A673 (cell line): ENCODE results near the gene FIBP. TPM values are rescaled to one million over a fixed set of nuclear protein-coding genes. Genes with fewer than 3 reads are reported as not detected.
A peak's percentile ranks its signal among the peaks of the same experiment; 100 is the strongest.

Experiments used
- BruUV-seq: library from RNA; stranded (reverse); fragments of 400-500 nt; replicated peaks from 2 replicates; lab custom pipeline; 2021; lab: Mats Ljungman, UMichigan
- CTCF ChIA-PET: fragments of 300-600 bp; sonication (Branson Sonifier 250); formaldehyde crosslinking; loops from one replicate; lab custom pipeline; 2022; ENCODE audit warnings: antibody characterized with exemption; lab: Charles Lee
- POLR2A ChIA-PET: fragments of 300-600 bp; sonication (Branson Sonifier 250); formaldehyde crosslinking; loops from one replicate; lab custom pipeline; 2022; ENCODE audit warnings: antibody characterized with exemption; ENCODE audit not compliant: low non-redundant PET; lab: Charles Lee
- DNase-seq: peaks from one replicate; pipeline ENCODE4 v3.0.0-alpha.2; 2015; ENCODE audit warnings: low spot score
- H3K27ac ChIP-seq: fragments of 200-600 bp; sonication (generic); 2 replicates; pipeline ENCODE4 v1.5.1; 2016; ENCODE audit warnings: mixed run types, low read depth, mild to moderate bottlenecking, mixed read lengths, antibody characterized with exemption, low read length; ENCODE audit not compliant: poor library complexity, severe bottlenecking
- H3K27me3 ChIP-seq: fragments of 200-600 bp; sonication (generic); replicated peaks from 2 replicates; pipeline ENCODE4 v1.6.1; 2017; ENCODE audit warnings: mixed run types, low read depth, mild to moderate bottlenecking, mixed read lengths, antibody characterized with exemption, low read length; ENCODE audit not compliant: insufficient read depth, poor library complexity
- H3K36me3 ChIP-seq: fragments of 200-600 bp; sonication (generic); 2 replicates; pipeline ENCODE4 v1.6.1; 2016; ENCODE audit warnings: mixed run types, mild to moderate bottlenecking, mixed read lengths, antibody characterized with exemption, low read length; ENCODE audit not compliant: insufficient read depth, poor library complexity, severe bottlenecking
- H3K4me1 ChIP-seq: fragments of 200-600 bp; sonication (generic); 2 replicates; pipeline ENCODE4 v1.6.1; 2017; ENCODE audit warnings: mixed run types, mild to moderate bottlenecking, mixed read lengths, antibody characterized with exemption, low read length; ENCODE audit not compliant: insufficient read depth, poor library complexity, severe bottlenecking
- H3K4me3 ChIP-seq: fragments of 200-600 bp; sonication (generic); 2 replicates; pipeline ENCODE4 v1.5.1; 2016; ENCODE audit warnings: low read depth, mixed run types, mild to moderate bottlenecking, mixed read lengths, low read length; ENCODE audit not compliant: poor library complexity, severe bottlenecking
- H3K9me3 ChIP-seq: fragments of 200-600 bp; sonication (generic); 2 replicates; pipeline ENCODE4 v1.6.1; 2016; ENCODE audit warnings: mixed run types, low read depth, mild to moderate bottlenecking, mixed read lengths, antibody characterized with exemption, low read length; ENCODE audit not compliant: poor library complexity, severe bottlenecking
- EZH2 ChIP-seq: fragments of 200-600 bp; sonication (generic); IDR thresholded peaks from 2 replicates; pipeline ENCODE4 v1.6.1; 2017; ENCODE audit warnings: borderline replicate concordance, low read depth, mild to moderate bottlenecking, mixed read lengths, antibody characterized with exemption, low read length; ENCODE audit not compliant: poor library complexity, severe bottlenecking
- intact Hi-C: fragments of 100-400 bp; cut with micrococcal nuclease; formaldehyde crosslinking; loops from one replicate; pipeline ENCODE4 v1.10.0; 2022; ENCODE audit not compliant: unreplicated experiment
- total RNA-seq: library from RNA; stranded (reverse); gene quantifications from 2 replicates; pipeline ENCODE4 v1.2.3, GENCODE V29; 2021
- TF ChIP-seq, protein P1 (sequence below): fragments of 300-800, 200-600 bp; sonication (generic); conservative IDR thresholded peaks from 2 replicates; pipeline ENCODE4 v1.5.1; 2017; ENCODE audit warnings: low read depth, mild to moderate bottlenecking, antibody characterized with exemption, low read length, moderate library complexity, mixed read lengths

FIBP gene
- total RNA-seq, 1 experiment from 2014 or later = 98.5 TPM

DNA sequence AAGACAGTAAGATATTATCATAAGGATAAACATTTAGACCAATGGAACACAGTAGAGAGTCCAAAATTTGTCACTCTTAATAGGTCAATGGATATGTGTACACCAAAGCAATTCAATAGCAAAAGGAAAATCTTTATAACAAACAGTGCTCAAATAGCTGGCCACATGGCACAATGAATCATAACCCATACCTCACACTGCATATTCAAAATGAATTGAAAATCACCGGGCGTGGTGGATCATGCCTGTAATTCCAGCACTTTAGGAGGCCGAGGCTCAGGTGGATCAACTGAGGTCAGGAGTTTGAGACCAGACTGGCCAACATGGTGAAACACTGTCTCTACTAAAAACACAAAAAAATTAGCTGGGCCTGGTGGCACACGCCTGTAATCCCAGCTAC lies 46.1 kb downstream of the FIBP start:
- TF ChIP-seq, protein P1, sequence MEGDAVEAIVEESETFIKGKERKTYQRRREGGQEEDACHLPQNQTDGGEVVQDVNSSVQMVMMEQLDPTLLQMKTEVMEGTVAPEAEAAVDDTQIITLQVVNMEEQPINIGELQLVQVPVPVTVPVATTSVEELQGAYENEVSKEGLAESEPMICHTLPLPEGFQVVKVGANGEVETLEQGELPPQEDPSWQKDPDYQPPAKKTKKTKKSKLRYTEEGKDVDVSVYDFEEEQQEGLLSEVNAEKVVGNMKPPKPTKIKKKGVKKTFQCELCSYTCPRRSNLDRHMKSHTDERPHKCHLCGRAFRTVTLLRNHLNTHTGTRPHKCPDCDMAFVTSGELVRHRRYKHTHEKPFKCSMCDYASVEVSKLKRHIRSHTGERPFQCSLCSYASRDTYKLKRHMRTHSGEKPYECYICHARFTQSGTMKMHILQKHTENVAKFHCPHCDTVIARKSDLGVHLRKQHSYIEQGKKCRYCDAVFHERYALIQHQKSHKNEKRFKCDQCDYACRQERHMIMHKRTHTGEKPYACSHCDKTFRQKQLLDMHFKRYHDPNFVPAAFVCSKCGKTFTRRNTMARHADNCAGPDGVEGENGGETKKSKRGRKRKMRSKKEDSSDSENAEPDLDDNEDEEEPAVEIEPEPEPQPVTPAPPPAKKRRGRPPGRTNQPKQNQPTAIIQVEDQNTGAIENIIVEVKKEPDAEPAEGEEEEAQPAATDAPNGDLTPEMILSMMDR = no peak
- no peak for TF ChIP-seq EZH2
- H3K9me3 ChIP-seq = no peaks in the 10 kb centered on the region
- H3K27me3 ChIP-seq = no peaks in the 10 kb centered on the region
- H3K36me3 ChIP-seq = no peaks in the 10 kb centered on the region
- no peak for DNase-seq
- BruUV-seq = no TSS peak
- intact Hi-C loops = no loop called here
- no peak overlapping the region for H3K27ac ChIP-seq
- no peaks in the 10 kb centered on the region for H3K4me1 ChIP-seq
- no peak overlapping the region for H3K4me3 ChIP-seq
- ChIA-PET POLR2A (no interaction called here), CTCF (no interaction called here)

DNA sequence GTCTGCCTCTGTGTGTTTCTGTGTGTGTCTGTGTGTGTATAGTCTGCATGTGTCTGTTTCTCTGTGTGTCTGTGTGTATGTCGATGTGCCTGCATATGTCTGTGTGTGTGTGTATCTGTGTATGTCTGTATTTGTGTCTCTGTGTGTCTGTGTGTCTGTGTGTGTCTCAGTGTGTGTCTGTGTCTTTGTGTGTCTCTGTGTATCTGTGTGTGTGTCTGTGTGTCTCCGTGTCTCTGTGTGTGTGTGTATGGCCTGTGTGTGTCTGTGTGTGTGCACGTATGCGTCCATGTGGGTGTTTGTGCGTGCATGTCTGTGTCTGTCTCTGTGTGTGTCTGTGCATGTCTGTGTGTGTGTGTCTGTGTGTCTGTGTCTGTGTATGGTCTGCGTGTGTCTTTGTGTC lies 54.1 kb downstream of the FIBP start:
- Histone ChIP-seq H3K4me3 (peak overlapping the region; percentile 54), H3K4me1 (no peaks in the 10 kb centered on the region), H3K9me3 (no peaks in the 10 kb centered on the region), H3K36me3 (no peaks in the 10 kb centered on the region), H3K27me3 (no peaks in the 10 kb centered on the region), H3K27ac (no peak overlapping the region)
- POLR2A ChIA-PET = interaction anchor here (0.7 kb wide), 1 partner anchor 37 kb away, joined by 3 read pairs; no protein-coding TSS in a partner anchor
- CTCF ChIA-PET = no interaction called here
- TF ChIP-seq, protein P1 = no peak
- TF ChIP-seq EZH2 = no peak
- no TSS peak for BruUV-seq
- DNase-seq = no peak
- intact Hi-C loops = no loop called here

Other genes with a start within 250 kb of the FIBP start
- 92.0 and 99.3 TPM in 2 replicates for gene RELA, start 225.6 kb downstream of the FIBP start, total RNA-seq
- 68.1 and 71.3 TPM in 2 replicates for gene KAT5, start 176.2 kb downstream of the FIBP start, total RNA-seq
- 73.6 and 80.2 TPM in 2 replicates for gene RNASEH2C, start 167.7 kb downstream of the FIBP start, total RNA-seq
- 22.5 and 22.8 TPM in 2 replicates for gene AP5B1, start 107.5 kb downstream of the FIBP start, total RNA-seq
- gene OVOL1, start 101.4 kb downstream of the FIBP start, total RNA-seq = not detected in 2 replicates
- gene SNX32, start 54.5 kb downstream of the FIBP start, total RNA-seq = 2.0 and 2.1 TPM in 2 replicates
- 1,449 and 1,649 TPM in 2 replicates for gene CFL1, start 30.3 kb downstream of the FIBP start, total RNA-seq
- 64.6 and 77.4 TPM in 2 replicates for gene MUS81, start 28.0 kb downstream of the FIBP start, total RNA-seq
- 31.2 and 37.6 TPM in 2 replicates for gene EFEMP2, start 15.7 kb downstream of the FIBP start, total RNA-seq
- gene CTSW, start 8.6 kb downstream of the FIBP start, total RNA-seq = not detected in 2 replicates
- gene CCDC85B, start 2.2 kb upstream of the FIBP start, total RNA-seq = 32.3 and 32.9 TPM in 2 replicates
- 12.6 and 29.0 TPM in 2 replicates for gene FOSL1, start 11.9 kb upstream of the FIBP start, total RNA-seq
- 22.4 and 27.6 TPM in 2 replicates for gene C11orf68, start 30.6 kb upstream of the FIBP start, total RNA-seq
- 122 and 124 TPM in 2 replicates for gene DRAP1, start 31.0 kb upstream of the FIBP start, total RNA-seq
- not detected in 2 replicates for gene TSGA10IP, start 57.0 kb upstream of the FIBP start, total RNA-seq
- gene SART1, start 73.3 kb upstream of the FIBP start, total RNA-seq = 95.8 and 96.3 TPM in 2 replicates
- 69.4 and 86.2 TPM in 2 replicates for gene EIF1AD, start 113.7 kb upstream of the FIBP start, total RNA-seq
- 541 and 556 TPM in 2 replicates for gene BANF1, start 114.0 kb upstream of the FIBP start, total RNA-seq
- gene CST6, start 123.5 kb upstream of the FIBP start, total RNA-seq = 2.3 and 3.9 TPM in 2 replicates
- not detected in 2 replicates for gene CATSPER1, start 138.0 kb upstream of the FIBP start, total RNA-seq
- gene GAL3ST3, start 160.7 kb upstream of the FIBP start, total RNA-seq = 1.8 and 2.0 TPM in 2 replicates
- 357 and 358 TPM in 2 replicates for gene SF3B2, start 163.9 kb upstream of the FIBP start, total RNA-seq
- 75.7 and 79.1 TPM in 2 replicates for gene PACS1, start 181.8 kb upstream of the FIBP start, total RNA-seq